GM12875 (cell line): ENCODE data around the gene ZDHHC14.

Experiments used
- H3K4me3 ChIP-seq: one replicate; pipeline ENCODE4 v1.5.1; 2011; ENCODE audit warnings: low read depth, low read length, control low read depth
- CTCF ChIP-seq: IDR thresholded peaks from 2 replicates; pipeline ENCODE4 v1.5.1; 2011; ENCODE audit warnings: low read depth, mild to moderate bottlenecking, control low read depth, inconsistent platforms, low read length, moderate library complexity, borderline replicate concordance; ENCODE audit not compliant: insufficient read depth

The ZDHHC14 gene

GRCh38 chr6:157679605-157680580 is 298.9 kb downstream of the ZDHHC14 start:
- H3K4me3 ChIP-seq: no peak overlapping the region
- no peak for TF ChIP-seq CTCF

- no peak for TF ChIP-seq CTCF
- H3K4me3 ChIP-seq: no peak overlapping the region
Measured at GRCh38 chr6:157681041-157681650, 300.2 kb downstream of the ZDHHC14 start.

- no peak overlapping the region for H3K4me3 ChIP-seq
- no peak for TF ChIP-seq CTCF
Measured at GRCh38 chr6:157682856-157683481, 302.0 kb downstream of the ZDHHC14 start.

- no peak overlapping the region for H3K4me3 ChIP-seq
- no peak for TF ChIP-seq CTCF
Measured at GRCh38 chr6:157683707-157684106, 302.7 kb downstream of the ZDHHC14 start.

GRCh38 chr6:157684620-157685299 is 303.8 kb downstream of the ZDHHC14 start:
- no peak overlapping the region for H3K4me3 ChIP-seq
- TF ChIP-seq CTCF: no peak

- TF ChIP-seq CTCF: no peak
- no peak overlapping the region for H3K4me3 ChIP-seq
Measured at GRCh38 chr6:157685596-157686280, 304.7 kb downstream of the ZDHHC14 start.
